ENCODE results near the gene RBBP7.

The RBBP7 gene

DNA sequence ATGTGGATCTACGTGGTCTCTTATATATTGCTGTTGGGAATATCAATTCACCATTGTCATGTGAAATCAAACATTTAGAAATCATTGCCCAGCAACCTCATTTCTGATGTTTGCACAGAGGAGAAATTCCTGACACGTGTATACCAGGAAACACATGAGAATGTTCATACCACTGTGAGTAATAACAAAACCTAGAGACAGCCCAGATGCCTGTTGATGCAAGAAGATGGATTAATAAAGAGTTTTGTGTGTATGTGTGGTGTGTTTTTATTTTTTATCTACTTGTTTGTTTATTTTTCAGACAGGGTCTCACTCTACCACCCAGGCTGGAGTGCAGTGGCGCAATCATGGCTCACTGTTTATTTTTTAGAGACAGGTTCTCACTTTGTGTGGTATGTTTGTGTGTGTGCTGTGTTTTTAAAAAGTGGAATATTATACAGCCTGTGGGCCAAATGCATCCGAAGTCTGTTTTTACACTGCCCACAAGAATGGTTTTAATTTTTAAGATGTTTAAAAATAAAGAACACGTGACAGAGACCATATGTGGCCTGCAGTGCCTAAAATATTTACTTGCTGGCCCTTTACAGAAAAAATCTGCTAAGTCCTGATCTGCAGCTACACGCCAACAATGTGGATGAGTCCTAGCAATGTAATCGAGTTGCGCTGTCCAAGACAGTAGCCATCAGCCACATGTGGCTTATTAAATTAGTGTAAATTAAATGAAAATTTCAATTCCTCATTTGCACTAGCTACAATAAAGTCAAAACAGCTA is 44.7 kb downstream of the RBBP7 start:
- peak; percentile 25 for DNase-seq (ENCODE audit: low spot score)

DNA sequence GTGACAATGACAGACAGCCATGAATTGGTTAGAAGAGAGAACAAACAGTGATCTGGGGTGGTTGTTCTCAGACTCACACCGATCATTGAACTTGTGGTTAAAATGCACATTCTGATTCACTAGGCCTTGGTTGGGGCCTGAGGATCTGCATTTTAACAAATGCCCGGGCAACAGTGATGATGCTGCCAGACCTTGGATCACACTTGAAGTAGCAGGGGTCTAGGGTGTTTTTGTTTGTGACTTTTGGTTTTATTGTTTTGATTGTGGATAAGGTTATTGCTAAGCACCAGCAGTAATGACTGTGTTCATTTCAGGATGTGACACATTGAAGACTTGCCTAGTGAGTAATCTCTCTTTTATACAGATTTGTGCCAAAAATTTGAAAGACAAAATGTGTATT is 47.4 kb downstream of the RBBP7 start:
- peak; percentile 46 for DNase-seq (ENCODE audit: low spot score)

DNA sequence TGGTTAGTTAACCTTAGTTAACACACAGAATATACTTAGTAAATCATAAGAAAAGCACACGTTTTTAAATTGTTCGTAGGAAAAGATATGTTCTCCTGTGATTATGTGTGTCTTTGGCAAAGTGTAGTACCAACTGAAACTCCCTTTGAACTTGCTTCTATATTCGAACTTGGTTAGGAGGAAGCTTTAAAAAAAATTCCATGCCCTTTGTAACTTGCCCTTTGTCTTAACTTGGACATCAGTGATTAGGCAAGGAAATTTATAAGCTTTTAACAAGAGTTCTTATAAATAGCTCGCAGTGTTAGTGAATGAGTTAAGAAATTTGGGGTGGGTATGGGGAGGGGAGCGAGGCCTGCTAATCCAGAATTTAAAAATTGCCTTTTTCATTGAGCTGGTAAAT is 50.5 kb downstream of the RBBP7 start:
- DNase-seq (ENCODE audit: low spot score) = no peak

DNA sequence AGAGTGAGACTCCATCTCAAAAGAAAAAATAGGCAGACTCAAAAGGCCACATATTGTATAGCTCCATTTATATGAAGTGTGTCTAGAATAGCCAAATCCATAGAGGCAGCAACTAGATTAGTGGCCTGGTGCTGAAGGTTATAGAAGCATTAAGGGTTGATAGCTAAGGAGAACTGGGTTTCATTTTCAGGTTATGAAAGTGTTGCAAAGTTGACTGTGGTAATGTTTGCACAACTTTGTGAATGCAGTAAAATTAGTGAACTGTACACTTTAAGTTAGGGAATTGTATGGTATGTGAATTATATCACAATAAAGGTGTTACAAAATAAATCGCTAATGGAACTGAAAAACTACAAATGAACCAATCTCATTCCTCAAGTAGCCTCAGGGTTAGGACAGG is 55.6 kb downstream of the RBBP7 start:
- DNase-seq (ENCODE audit: low spot score) = no peak

DNA sequence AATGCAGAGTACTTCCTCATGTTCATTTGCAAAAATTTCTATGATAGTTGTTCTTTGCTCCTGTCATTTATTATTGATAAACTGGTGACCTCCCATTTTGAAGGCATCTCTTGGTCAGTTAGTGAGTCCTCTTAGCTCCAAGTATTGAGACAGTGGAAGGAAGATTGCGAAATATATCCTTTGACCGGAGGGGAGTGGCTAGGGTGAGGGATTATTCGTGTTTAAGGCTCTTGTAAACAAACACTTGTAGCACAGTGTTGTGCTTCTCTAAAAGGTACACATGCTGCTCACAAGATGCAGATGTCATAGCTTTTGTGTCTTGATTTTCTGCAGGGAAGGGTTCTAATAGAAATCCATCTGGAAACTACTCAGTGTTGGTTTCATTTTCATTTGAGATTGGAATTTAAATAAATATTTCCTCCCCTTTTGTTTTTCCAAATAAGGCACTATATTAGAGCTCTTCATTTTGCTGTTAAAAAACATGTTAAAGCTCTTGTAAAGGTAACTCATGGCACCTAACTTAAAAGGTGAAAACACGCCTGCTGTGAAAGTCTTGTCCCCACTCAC is 62.1 kb downstream of the RBBP7 start:
- DNase-seq (ENCODE audit: low spot score) = peak; percentile 69

DNA sequence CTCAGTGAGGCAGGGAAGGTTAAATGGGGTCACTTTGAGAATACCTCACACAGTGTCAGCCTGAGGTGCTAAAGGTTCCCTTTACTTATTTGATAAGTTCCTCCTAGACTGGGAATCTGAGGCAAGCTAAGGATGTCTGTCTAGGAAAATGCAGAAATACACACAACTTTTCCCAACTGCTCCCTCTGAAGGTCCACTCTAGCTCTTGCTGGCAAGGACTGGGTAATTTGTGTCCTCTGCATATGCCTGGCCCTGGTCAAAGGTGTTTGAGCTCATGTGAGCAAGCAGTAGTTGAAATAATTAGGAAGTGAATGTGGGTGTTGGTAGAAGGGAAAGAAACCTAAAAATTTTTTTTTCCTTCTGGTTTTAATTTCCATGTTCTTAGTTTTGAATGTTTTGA is 62.6 kb downstream of the RBBP7 start:
- DNase-seq (ENCODE audit: low spot score) = peak; percentile 46

DNA sequence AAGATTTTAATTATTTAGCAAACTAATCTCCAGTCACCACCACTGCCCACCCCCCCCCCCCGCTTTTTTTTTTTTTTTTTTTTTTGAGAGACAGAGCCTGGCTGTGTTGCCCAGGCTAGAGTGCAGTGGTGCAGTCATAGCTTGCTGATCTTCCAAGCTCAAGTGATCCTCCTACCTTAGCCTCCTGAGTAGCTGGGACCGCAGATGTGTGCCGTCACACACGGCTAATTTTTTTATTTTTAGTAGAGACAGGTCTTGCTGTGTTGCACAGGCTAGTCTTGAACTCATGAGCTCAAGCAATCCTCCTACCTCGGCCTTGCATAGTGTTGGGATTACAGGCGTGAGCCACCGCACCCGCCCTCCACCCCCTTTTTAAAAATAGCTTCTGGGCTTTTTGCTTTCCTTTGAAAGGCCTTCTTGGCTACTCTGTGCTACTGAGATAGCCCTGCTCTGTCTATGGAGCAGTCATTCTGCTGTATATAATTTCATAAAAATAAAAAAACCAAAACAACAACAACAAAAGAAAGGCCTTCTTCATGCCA is 65.2 kb downstream of the RBBP7 start:
- no peak for DNase-seq (ENCODE audit: low spot score)

DNA sequence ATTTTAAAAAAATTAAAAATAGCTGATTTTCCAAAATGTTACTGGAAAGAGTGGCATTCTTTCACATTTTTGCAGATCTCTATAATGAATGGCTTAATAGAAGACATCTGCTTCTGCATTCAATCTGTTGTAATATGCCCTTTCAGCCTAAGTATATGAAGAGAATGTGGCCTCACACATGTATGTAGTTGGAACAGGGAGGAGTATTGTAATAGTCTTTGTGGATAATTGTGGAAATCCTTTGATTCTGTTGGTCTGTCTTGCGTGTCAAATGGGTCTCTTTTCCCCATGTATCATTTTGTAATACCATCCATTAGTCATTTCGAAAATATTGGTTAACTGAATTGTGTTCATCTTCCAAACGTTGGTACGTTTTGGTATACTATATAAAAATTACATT is 72.3 kb downstream of the RBBP7 start:
- DNase-seq (ENCODE audit: low spot score) = peak; percentile 18

DNA sequence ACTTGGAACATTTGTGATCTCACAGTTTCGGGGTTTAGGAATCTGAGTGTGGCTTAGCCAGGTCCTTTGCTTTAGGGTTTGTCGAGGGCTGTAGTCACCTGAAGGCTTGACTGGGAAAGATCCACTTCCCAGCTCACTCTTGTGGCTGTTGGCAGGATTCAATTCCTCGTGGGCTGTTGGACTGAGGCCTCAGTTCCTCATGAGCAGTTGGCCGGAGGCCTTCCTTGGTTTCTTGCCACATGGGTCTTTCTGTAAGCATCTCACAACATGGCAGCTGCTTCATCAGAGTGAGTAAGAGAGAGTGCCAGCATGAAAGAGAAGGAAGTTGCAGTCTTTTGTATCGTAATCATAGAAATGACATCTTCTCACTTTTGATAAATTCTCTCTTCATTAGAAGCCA is 72.8 kb downstream of the RBBP7 start:
- DNase-seq (ENCODE audit: low spot score) = peak; percentile 5

DNA sequence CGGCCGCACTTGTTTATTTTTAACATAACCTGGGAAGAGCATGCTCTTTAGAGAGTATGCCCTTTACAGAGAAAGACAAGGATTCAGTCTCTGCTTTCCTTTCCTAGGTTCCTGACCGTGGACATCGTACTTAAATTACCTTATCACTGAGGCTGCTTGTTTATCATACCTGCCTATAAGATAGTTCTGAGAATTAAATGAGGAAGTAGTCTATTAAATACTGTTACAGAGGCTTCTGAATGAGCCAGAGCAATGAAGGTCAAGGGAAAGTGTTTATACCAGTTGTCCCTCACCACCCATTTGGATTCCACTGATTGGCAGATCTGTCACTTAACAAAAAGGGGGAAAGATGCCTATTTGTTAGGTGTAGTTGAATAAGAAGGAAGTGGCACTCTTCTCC is 73.9 kb downstream of the RBBP7 start:
- no peak for DNase-seq (ENCODE audit: low spot score)

All from GM03348 (cell line).